Measurements from ENCODE around the gene CHRM2.
A peak's percentile ranks its signal among the peaks of the same experiment; 100 is the strongest.

Gene CHRM2

GRCh38 chr7:136964347-136964746, 95.9 kb downstream of the CHRM2 start:
- no peak for DNase-seq

GRCh38 chr7:136966825-136967224, 98.4 kb downstream of the CHRM2 start:
- DNase-seq, result no peak

GRCh38 chr7:136969761-136970160, 101.3 kb downstream of the CHRM2 start:
- no peak for DNase-seq

- no peak for DNase-seq
These were observed 103.3 kb downstream of the CHRM2 start for GRCh38 chr7:136971776-136972175.

- DNase-seq, result no peak
These were observed 108.2 kb downstream of the CHRM2 start for GRCh38 chr7:136976504-136977251.

GRCh38 chr7:136993377-136993776, 124.9 kb downstream of the CHRM2 start:
- no peak for DNase-seq

- no peak for DNase-seq
These were observed 129.3 kb downstream of the CHRM2 start for GRCh38 chr7:136997735-136998134.

- DNase-seq, result no peak
These were observed 130.0 kb downstream of the CHRM2 start for GRCh38 chr7:136998495-136998894.

- DNase-seq, result no peak
These were observed 132.2 kb downstream of the CHRM2 start for GRCh38 chr7:137000621-137001020.

GRCh38 chr7:137001041-137001440, 132.6 kb downstream of the CHRM2 start:
- DNase-seq, result no peak

- no peak for DNase-seq
These were observed 133.0 kb downstream of the CHRM2 start for GRCh38 chr7:137001478-137001877.

- no peak for DNase-seq
These were observed 134.6 kb downstream of the CHRM2 start for GRCh38 chr7:137003086-137003485.

GRCh38 chr7:137003566-137003965, 135.1 kb downstream of the CHRM2 start:
- DNase-seq, result no peak

- no peak for DNase-seq
These were observed 137.4 kb downstream of the CHRM2 start for GRCh38 chr7:137005873-137006272.

GRCh38 chr7:137006293-137006692, 137.8 kb downstream of the CHRM2 start:
- no peak for DNase-seq

GRCh38 chr7:137007001-137007694, 138.7 kb downstream of the CHRM2 start:
- DNase-seq, result no peak

- no peak for DNase-seq
These were observed 141.0 kb downstream of the CHRM2 start for GRCh38 chr7:137009404-137009803.

GRCh38 chr7:137015015-137015414, 146.6 kb downstream of the CHRM2 start:
- DNase-seq, result no peak

GRCh38 chr7:137017221-137017620, 148.8 kb downstream of the CHRM2 start:
- no peak for DNase-seq

GRCh38 chr7:137018468-137018867, 150.0 kb downstream of the CHRM2 start:
- DNase-seq, result no peak

- DNase-seq, result no peak
These were observed 151.9 kb downstream of the CHRM2 start for GRCh38 chr7:137020351-137020750.

- DNase-seq, result peak; percentile 9
These were observed 157.2 kb downstream of the CHRM2 start for GRCh38 chr7:137025469-137026175.

GRCh38 chr7:137026176-137026500, 157.7 kb downstream of the CHRM2 start:
- DNase-seq, result no peak

- no peak for DNase-seq
These were observed 164.0 kb downstream of the CHRM2 start for GRCh38 chr7:137032436-137032835.

All from eye (tissue), 1 donor.